CD4-positive, alpha-beta T cell treated with Interleukin-1 beta for 1 hour (primary cell): ENCODE measurements around the gene HSPA1B.
"Not testable (repeated sequence)": the region's sequence is repeated elsewhere in the genome, so short reads cannot be mapped to it uniquely, and the experiment has no call there.

Source experiments
- DNase-seq, 2 donors: peaks; one replicate each; pipeline ENCODE4 v3.0.0-alpha.2; 2020 to 2022

Gene HSPA1B

GRCh38 chr6:31827286-31828079, at the start of gene HSPA1B:
Gene HSPA1B, plus strand, starts transcription at chr6:31827738. Its CDS starts 213 bp downstream, at chr6:31827951.
- peak; percentile 91 to 96 for DNase-seq

GRCh38 chr6:31778193-31778592, 49.3 kb upstream of the HSPA1B start:
- no peak for DNase-seq

GRCh38 chr6:31778999-31779885, 48.3 kb upstream of the HSPA1B start:
- no peak for DNase-seq

GRCh38 chr6:31779908-31780307, 47.6 kb upstream of the HSPA1B start:
- DNase-seq, result no peak

DNA sequence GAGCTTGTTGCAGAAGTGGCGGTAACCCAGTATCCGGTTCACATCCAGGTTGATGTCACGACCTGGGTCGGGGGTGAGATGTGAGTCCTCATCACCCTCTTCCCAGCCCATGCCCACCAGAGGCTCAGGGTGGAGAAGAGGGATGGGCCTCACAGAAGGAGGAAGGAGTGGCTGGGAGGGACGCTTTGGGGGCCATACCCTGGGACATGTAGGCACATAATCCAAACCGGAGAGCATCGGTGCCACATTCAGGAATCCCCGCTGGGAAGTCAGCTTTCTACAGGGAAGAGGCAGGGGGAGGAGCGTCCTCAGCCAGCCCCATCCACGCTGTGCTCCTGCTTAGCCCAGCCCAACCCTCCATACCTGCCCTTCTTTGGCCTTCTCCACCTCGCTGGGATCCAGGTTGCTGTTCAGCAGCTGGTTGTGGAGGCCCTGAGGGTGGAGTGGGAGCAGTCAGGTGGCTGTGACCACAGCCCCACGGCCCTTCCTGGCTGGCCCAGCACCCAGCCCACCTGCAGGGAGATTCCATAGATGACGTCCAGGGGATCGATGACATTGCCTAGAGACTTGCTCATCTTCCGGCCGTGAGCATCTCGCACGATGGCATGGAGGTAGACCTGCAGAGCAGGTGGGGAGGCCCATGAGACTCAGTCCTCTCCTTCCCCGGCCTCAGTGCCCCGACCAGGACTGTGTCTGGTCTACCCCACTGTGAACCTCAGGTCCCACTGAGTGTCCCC, 46.9 kb upstream of the HSPA1B start:
- DNase-seq, result no peak

GRCh38 chr6:31781244-31782125, 46.1 kb upstream of the HSPA1B start:
- DNase-seq, result no peak

DNA sequence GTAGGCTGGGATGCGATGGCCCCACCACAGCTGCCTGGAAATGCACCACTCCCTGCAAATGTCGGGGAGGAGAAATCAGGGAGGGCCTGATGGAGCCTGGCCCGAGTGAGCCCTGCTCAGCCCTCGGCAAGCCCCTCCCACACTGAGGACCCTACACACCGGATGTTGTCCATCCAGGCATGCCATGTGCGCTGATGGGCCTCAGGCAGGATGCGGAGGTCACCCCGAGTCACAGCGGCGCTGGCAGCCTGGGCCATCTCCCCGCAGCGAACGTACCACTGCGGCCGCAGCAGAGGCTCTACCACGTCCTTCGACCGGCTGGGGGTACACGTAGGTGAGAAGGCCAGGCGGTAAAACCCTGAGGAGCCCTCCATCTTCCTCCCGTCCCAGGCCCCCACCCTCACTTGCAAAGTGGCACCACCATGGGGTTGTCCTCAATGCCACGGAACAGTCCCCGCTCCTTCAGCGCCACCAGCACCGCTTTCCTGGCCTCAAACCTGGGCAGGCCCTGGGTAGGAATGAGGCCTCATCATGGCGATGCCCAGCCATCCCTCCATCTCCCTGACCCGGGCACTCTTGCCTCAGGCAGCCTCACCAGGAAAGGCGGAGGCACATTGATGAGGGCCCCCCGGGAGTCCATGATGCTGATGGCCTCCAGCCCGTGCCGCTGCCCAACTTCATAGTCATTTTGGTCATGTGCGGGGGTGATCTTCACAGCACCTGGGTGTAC, 45.2 kb upstream of the HSPA1B start:
- DNase-seq, result no peak

DNA sequence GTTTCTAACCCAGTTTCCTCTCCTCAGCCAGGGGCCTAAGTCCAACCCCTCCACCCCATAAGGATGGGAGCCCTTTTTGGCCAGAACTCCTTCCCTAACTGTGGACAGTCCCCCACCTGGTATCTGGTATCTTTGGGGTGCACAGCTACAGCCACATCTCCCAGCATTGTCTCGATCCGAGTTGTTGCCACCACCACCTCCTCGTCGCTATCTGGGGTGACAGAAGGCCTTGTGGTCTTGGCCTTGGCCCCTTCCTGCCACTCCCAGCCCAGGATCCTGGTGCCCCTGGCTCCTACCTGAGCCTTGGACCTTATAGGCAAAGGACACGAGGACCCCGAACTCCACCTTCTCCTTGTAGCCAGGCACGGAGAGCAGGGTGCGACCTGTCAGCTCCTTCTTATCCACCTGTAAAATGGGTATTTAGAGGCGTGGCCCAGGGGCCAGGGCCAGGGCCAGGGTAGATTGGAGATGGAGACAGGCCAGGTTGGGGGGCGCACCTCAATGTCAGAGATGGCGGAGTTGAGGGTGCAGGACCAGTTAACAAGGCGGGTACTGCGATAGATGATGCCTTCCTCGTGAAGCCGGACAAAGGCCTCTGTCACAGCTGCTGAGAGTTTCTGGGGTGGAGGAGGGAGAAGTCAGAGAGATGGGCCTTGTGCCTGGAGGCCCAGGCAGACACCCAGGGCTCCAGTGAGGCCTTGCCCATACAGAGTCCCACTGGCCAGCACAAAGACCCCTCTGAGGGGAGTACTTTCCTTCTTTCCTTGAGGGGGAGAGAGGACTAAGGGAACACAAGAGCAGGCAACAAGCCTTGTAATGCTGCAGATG, 43.2 kb upstream of the HSPA1B start:
- no peak for DNase-seq

DNA sequence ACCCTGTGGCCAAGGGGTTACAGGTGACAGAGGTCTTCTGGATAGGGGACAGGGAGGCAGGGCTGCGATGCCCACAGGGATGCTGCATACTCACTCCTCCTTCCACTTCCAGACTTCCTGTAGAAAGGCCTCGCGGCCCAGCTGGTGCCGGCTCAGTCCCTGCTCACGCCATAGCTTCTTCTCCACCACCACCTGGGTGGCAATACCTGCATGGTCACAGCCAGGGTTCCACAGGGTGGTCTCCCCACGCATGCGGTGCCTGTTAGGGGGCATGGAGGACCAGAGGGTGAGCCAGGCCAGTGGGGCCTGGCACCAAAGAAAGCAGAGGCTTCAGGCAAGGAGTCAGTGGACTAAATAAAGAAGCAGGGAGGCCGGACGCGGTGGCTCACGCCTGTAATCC, 42.1 kb upstream of the HSPA1B start:
- DNase-seq, result no peak

DNA sequence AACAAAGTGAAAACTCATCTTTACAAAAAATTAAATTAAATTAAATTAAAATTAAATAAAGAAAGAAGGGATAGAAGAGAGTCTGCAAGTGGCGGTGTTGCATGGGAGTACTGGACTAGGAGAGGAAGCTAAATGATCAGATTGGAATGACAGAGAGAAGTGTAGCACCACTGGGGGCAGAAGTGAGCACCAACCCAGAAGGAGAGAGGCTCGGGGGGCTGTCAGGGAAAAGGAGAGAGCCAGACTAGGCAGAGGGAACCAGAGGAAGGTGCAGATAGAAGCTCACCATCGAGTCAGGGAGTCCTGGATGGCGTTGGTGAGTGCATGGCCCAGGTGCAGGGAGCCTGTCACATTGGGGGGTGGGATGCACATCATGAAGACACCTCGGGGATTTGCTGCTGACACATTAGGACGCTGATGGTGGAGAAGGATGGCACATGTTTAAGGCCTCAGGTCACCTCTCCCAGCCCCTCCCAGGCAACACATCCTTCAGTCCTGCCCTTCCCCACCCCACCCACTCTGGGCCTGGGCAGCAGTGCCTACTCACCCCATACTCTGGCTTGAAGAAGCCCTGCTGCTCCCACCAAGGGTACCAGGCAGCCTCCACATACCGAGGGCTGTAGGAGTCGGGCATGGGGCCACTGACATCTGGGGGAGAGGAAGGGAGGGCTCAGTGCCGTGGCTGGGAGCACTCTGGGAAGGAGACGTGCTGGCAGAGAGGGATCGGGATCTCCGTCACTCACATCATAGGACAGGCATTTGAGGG, 36.0 kb upstream of the HSPA1B start:
- peak in 1 of 2 donors; percentile 24 for DNase-seq

DNA sequence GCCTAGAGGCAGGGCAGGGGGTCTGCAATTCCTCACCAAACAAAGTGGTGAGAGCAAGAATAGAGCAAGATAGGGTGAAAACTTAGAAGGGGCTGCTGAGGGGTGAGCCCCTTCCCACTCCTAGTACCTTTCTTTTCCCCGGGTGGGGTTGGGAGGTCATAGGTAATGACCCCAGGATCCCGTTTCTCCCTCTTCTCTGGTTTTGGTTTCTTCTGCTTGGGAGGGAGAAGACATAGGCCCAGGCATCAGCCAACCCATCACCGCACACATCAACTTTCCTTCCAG, 35.5 kb upstream of the HSPA1B start:
- no peak for DNase-seq

GRCh38 chr6:31792761-31793171, 34.8 kb upstream of the HSPA1B start:
- DNase-seq, result no peak

DNA sequence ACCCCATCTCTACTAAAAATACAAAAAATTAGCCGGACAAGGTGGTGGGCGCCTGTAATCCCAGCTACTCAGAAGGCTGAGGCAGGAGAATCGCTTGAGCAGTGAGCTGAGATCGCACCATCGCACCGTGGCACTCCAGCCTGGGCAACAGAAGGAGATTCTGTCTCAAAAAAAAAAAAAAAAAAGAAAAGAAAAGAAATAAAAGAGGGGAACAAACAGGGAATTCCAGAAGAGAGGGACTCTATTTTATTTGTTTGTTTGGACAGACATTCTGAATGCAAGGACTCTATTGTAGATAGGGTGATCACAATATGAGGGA, 33.7 kb upstream of the HSPA1B start:
- not testable (repeated sequence) for DNase-seq

GRCh38 chr6:31794294-31794865, 33.2 kb upstream of the HSPA1B start:
- DNase-seq, result no peak

- no peak for DNase-seq
Measured at GRCh38 chr6:31794866-31795615, 32.5 kb upstream of the HSPA1B start.

DNA sequence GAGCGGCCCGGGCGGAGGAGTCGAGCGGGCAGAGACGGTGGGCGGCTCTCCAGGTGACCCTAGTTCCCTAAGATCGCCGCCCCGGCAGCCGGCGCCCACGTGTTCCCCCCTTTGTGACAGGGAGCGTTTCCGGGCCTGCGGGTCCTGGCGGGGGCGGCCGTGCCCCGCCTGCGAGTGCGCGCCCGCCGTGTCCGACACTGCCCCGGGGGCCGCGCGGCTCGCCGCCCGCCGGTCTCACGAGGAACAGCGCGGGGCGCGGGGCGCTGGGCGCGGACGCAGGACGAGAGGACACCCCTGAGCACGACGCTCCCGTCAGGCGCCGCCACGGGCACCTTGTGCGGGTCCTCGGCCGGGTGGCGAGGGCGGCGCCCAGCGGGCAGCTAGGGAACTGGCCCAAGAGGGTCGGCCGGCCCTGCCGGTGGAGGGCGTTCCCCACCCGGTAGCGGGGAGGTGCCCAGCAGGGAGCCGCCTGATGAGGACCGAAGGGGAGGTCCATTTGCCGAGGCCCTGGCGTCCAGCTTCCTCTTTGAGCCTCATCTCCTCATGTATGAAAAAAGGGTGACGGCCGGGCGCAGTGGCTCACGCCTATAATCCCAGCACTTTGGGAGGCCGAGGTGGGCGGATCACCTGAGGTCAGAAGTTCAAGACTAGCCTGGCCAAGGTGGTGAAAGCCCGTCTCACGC, 31.8 kb upstream of the HSPA1B start, which contains the start of gene VARS1:
TSS of gene VARS1 (minus strand) at position 137 of the 683 bp plus-strand sequence. CDS start 535 bp downstream, outside the sequence.
- peak; percentile 89 to 92 for DNase-seq

GRCh38 chr6:31796993-31797385, 30.5 kb upstream of the HSPA1B start:
- DNase-seq, result no peak

DNA sequence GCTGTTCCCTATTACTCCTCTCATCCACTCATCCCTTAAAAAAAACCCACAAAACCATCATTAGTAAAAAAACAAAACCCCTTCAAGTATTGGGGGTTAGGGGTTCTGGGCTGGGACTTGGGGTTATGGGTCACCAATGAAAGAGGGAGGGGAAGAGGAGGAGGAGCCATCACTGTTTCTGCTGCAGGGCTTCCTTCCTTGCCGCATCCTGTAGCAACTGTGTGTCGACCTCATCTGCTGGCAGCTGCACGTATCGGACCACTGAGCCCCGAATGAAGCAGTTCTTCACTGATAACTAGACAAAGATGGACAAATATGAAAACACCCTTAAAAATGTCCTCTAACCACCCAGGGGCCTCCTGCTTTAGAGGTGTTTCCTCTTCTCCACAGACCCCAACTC, 29.9 kb upstream of the HSPA1B start:
- peak; percentile 51 to 58 for DNase-seq
